ENCODE data around the gene CDC42BPG.

The CDC42BPG gene

DNA sequence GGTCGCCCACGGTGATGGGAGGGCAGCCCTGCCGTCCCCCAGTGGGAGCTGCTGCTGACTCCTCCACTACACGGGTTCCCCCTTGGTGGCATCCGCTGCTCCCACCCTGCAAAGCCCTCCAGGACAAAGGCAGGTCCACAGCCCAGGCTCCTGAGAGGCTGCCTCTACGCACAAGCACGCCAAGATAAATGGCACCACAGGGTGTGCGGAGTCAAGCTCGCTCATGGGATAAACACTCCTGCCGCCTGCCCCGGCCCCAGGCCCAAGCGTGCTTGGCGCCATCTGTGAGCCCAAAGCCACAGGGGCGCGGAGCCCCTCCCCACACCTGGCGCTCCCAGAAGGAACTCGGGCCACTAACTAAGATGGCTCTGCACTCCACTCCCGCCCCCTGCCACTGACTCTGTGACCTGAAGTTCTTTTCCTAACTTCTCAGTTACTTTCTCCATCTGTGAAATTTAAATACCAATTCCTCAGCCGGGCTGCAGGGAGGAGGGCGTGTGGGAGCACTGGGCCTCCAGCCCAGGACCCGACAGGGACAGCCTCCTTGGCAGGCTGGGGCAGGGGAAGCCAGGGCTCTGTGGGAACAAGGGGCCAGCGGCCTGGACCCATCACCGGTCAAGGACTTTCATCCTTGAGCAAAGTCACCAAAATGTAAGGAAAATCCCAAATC is 19.1 kb upstream of the CDC42BPG start:
- DNase-seq, result no peak

DNA sequence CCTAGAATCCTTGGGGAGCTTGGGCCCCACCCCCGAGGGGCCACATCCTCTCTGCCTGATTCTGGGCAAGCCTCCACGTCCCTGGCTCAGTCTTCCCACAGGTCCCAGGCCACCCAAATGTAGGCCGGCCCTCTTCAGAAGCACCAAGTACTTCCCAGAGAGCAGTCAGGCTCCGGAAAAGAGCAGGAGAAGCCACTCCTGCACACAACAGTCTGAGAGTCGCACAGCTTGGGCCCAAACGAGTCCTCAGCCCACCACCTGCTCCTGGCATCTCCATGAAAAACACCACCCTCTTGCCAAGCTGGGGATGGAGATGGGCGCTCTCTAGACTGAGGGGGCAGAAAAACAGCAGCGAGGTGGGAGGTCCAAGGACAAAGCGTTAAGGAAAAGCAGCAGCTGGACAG is 18.5 kb upstream of the CDC42BPG start:
- DNase-seq, result no peak

DNA sequence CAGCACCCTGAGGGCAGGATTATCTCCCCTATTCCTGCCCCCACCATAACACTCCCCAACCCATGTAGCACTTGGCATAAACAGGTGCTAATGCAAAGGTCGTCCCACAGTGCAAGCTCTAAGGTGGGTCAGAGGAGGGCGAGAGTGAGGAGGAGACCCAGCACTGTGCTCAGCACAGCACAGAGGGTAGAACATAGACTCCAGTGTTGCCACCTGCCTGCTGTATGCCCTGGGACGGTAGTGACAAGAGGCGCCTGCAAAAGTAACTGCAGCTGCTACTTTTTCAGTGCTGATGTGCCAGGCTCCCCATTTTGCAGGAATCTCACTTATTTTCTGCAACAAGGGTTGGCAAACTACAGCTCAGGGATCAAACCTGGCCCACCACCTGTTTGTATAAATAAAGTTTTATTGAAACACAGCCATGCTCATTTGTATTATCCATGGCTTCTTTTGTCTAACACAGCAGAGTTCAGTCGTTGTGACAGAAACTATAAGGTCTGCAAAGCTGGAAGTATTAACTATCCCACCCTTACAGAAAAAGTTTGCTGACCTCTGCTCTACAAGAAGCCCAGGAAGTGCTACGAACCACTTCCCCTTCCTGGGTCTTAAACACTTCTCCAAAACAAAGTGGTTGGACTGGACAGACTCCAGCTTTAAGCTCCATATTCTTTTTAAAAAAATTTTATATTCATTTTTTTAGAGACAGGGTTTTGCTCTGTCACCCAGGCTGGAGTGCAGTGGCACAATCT is 16.9 kb upstream of the CDC42BPG start:
- no peak for DNase-seq

DNA sequence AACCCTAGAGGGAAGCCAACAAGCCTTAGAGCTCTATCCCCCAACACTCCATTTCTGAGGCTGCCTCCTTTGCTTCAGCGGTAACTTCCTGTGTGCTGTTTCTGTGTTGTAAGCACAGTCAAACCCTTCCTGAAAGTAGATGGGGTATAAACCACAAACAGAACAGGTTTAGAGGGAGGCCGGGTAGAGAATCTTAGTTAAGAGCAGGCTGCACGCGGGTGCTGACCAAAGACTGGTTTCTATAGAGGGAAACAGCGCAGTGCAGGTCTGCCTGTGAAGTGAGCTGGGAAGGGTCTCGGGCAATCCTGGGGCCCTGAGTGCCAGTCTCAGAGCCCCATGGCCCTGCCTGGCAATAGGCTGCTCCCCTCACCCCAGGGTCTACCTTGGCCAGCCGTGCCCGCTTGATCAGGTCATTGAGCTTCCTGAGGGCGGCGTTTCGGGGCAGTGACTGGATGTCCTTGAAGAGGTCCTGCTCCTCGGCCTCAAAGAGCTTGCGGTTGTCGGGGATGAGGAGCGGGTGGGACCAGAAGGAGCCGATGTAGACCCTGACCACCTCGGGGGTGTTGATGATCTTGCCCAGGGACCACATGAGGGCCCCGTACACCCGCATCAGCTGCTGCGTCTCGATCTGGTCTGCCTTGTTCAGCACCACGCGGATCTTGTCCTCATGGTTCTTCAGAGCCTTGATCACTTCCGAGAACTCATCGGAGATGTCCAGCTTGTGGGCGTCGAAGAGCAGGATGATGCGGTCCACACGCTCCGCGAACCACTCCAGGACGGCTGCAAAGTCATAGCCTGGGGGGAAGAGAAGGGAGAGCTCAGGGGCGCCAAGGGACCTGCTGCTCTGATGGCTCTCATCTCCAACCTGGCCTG is 15.3 kb upstream of the CDC42BPG start:
- DNase-seq, result peak; percentile 70 to 79

DNA sequence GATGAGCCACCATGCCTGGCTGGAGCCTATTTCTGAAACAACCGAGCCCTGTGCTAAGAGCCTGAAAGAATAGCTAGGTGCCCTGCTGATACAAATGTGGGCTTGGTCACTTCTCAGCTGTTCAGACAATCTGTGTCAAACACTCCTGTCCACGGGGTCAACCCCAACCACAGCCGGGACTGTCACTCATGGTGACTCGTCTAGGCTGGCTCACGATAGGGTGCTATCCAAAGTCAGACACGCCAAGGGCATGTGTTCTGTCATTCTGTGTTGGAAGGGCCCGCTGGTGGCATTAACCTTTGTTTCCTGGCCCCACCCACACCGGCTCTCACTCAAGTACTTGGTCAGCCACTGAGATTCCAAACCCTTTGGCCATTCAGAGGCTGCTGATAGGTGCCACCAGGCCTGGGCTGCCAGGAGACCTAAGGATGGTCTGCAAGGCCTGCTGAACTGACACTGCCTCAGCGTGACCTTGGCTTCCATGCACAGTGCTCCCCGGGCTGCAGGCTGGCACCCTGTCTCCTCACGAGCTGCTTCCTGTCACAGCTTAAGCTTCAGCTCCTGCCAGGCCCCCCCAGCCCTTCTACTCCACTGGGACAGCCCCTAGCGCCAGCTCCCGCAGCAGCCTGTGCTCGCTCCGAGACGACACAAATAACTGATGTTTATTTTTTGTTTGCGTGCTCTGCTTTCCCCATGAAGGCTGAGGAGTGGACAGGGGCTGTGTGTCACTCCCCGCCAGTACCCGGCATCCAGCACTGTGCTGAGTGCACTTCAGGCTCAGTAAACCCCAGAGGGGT is 14.2 kb upstream of the CDC42BPG start:
- peak; percentile 62 to 72 for DNase-seq

DNA sequence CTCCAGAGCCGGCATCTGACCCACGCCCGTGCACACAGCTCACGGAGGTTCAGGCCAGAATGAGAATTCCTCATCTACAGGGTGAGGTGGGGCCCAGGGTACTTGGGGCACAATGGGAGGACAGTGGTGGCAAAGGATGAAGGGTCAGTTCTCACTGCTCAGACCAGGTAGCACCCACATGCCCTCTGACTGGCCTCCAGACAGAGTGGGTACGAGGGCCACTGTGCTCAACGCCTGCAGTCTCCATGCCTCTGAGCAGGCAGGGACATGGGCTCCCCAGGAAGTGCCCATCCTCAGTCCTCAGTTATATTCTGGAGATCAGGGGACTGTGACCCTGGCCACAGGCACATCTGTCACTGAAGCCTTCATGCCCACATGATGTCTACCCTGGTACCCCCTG is 13.0 kb upstream of the CDC42BPG start:
- no peak for DNase-seq

DNA sequence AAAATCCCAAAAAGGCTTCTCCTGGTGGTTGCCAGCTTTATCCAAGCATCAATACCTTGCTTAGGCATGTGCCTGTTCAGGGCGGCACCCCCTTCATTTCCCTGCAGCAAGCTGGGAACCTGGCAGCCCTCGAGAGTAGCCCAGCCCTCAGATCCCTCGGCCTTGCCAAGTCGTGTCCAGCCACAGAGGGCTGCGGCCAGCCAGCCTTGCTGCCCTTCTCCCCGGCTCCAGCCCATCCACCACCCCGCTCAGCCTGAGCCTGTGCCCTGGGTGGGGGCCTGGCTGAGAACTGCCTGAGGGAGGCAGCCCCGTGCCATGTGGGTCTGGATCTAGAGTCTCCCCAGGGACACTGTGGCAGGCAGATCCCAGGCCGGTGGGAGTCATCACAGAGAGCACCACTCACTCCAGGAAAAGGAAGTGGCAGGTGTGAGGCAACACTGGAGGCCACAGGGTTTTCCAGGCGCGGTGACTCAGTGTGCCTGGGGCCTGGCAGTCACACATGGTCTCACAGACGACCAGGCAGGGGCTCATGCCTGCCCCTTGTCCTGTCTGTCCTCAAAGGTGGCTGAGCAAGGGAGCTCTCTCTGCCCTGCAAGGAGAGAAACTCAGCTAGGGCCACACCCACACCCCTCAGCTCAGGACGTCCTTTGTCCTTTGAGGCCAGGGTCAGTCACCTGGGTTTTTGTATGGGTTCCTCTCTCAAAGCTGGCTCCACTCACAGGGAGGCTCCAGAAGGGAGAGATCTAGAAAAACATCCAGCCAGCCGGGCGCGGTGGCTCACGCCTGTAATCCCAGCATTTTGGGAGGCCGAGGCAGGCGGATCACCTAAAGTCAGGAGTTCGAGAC is 12.2 kb upstream of the CDC42BPG start:
- DNase-seq, result peak; percentile 82 to 87

DNA sequence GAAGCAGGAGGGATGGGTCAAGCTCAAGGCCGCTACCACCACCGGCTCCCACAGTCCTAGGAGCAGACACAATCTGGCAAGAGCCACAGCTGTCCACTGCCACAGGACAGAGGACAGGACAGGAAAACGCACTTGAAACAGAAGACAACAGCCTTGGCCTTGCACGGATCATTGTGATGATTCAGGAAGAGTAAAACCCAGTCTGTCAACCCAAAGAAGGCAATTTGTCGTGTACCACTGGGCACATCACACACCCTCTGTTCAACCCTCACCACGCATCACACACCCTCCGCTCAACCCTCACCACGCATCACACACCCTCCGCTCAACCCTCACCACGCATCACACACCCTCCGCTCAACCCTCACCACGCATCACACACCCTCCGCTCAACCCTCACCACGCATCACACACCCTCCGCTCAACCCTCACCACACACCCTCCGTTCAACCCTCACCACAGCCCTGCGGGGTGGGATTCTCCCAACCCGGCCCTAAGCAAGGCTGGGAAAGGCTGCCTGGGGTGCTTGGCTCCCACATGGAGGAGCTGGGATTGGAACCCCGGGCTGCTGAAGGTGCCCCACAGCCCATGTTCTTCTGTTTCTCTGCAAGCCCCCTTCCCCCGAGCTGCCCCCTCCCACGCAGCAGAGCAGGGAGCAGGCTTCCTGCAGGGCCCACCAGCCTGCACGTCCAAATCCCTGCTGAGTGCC is 11.3 kb upstream of the CDC42BPG start:
- peak in 1 of 2 experiments; percentile 20 for DNase-seq

DNA sequence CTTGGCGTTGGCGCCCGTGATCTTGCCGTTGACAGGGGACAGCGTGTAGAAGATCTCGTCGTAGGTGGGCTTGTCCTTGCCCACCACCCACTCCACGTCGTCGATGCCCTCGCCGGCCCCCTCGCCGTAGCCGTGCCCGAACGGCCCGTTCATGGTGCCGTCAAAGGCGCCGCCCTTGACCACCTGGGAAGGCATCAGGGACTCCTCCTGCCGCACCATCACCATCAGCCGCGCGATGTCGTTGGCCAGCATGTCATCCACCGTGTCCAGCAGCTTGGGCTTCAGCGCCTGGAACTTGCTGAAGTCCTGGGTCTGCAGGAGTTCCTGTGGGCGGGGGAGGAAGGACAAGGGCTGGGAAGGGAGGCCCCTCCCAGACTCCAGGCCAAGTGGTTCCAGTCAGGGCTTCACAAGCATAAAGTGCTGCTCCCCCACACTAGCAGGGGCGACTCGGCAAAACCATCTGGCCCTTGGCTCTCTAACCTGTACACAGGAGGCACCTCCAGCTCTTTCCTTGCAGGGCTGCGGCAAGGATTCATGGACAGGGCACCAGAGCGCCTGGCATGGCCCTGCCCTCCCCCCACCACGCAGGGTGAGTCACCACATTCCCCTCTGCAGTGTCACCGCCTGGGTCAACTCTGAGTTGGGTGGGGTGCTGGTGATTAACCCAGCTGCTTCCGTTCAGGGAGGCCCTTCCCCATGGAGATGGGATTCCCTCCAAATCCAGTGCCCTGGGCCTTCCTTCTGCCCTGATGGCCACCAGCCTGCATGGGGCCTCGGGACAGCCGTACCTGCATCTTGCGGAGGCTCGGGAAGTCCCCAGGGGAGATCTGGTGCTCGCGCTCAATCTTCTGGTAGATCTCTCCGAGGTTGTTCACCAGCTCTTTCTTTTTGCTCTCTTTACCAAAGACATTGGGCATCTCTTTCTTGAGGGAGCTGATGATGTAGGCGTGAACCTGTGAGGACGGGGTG is 10.4 kb upstream of the CDC42BPG start:
- peak; percentile 53 to 59 for DNase-seq

DNA sequence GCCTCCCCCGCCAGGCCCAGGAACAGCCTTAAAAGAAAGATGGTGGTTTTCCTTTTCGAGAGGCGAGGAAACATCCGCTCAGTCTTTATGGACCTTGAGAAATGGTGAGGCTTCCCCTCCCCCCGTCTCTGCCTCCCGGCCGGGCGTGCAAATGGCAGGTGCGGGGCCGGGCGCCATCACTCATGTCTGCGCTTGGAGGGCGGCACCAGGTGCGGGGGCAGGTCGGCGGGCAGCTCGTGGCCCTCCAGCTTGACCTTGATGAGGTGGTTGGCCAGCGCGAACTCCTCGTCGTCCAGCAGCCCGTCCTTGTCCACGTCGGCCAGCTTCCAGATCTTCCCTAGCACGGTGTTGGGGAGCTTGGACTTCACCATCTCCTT is 9.7 kb upstream of the CDC42BPG start:
- DNase-seq, result no peak

DNA sequence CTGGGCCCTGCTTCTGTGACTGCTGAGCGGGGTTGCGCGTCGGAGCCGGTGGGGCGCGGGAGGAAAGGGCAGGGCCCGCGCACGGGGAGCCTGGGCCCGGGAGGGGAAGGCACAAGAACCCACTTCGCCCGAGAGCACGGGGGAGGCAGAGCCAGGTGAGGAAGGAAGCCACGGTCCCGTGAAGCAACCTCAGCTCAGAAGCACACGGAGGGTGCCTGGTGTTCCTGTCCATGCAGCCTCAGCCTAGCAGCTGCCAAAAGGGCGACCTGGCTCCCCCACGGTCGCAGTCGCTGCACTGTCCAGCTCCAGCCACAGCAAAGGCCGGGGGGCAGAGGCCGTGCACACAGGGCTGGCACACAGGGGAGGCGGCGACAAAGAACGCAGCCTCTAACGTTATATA is 9.3 kb upstream of the CDC42BPG start:
- DNase-seq, result no peak

DNA sequence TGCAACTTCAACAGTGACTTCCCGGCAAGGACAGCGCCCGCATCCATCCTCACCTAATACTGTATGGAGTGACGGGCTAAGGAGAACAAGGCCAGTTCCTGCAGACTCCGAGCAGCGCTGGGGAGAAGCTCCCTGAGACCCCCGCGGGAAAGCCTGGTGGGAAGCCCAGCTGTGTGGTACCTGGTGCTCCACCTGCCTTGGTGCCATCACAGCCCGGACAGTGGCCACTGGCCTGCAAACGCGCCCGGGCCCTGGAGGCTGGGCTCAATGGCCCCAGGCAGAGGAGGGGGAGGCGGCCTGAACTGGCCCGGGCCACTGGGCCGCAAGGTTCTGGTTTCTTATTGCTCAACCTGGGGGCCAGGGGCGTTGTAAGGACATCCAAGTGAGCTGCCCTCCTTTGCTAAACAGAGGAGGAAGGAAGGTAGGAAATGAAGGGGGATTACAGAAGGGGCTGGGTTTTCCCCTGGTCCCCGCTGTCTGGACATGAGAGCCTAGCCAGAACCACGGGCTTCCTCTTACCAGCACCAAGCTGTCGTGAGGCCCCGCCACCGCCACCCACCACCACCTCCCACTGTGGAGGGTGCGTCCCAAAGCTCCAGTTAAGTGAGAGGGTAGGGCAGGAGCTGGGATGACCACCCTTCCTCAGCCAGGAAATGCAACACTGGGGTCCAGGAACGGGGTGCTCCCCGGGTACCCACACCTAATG is 8.5 kb upstream of the CDC42BPG start:
- peak in 1 of 2 experiments; percentile 11 for DNase-seq

DNA sequence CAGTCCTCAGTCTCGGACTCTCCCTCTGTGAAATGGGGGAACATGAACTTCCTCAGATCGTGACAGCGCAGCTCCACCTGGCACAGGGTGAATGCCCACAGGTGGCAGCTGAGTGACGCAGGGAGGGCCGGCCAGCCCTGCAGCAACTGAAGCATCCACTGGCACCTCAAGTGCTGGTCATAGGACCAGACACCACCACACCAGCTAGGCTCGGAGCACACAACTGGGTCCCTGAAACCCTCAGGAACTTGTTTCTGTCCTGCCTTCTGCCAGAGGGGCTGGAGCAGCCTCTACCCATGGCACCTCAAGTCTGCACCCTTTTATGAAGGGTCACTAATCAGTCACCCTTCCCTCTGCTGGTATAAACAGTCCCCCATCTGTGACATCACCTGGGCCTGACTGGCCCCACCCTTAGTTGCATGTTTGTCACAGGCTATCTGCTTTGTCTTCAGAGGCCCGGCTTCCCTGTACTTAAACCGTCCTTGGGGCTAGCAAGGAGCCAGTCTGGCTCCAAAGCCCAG is 7.4 kb upstream of the CDC42BPG start:
- DNase-seq, result peak in 1 of 2 experiments; percentile 10

DNA sequence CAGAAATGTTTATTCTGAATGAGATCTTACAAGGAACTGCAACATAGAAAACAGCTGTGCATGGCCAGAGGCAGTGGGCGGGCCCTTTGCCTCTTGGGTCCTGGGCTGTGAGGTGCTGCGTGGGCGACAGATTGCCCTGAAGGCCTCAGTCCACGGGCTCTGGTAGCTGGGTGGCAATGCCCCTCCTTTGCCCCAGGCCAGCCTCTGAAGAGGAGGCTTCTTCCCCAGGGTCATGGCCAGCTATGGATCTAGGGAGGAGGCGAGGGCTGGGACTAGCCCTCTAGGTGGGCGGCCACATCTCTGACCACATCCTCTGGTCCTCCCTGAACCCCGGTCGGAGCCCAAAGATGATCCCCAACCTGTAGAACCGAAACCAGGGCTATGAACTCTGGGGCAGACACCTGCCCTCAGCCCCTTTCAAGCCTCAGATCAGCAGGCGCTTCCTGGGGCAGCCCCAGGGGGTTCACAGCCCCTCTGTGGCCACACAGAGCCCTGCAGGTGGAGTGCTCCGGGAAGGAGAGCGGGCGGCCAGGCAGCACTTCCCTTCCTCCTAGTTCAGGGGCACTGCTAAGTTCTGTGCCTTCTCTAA is 6.6 kb upstream of the CDC42BPG start:
- peak; percentile 62 to 71 for DNase-seq

DNA sequence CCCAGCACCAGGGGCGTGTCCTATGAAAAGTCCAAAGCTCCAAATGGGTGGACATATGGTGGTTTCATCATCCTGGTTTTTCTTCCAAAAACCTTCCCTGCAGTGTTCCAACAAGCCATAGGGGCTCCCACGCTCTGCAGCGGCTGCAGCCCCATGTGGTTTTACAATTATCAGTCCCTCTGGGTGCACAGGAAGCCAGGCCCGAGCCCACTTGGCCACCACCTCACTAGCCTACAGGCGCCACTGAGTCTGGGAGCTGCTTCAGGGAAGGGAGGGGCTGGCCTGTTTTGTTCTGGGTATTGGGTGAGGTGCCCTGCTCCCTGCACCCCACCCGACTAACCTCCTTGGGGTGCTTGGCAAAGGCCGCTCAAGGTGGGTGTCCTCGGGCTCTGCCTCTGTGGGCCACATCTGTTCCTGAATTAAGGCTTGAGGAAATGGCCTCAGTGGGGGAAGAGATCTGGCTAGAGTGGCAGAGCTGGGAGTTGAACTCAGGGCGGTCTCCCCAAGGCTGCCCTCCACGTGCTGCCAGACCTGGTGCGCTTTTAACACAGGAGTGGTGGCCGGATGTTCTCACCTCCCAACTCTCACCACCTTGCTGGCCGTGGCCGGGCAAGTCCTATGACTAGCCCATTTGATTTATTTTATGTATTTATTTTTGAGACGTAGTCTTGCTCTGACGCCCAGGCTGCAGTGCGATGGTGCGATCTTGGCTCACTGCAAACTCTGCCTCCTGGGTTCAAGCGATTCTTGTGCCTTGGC is 5.3 kb upstream of the CDC42BPG start:
- no peak for DNase-seq

DNA sequence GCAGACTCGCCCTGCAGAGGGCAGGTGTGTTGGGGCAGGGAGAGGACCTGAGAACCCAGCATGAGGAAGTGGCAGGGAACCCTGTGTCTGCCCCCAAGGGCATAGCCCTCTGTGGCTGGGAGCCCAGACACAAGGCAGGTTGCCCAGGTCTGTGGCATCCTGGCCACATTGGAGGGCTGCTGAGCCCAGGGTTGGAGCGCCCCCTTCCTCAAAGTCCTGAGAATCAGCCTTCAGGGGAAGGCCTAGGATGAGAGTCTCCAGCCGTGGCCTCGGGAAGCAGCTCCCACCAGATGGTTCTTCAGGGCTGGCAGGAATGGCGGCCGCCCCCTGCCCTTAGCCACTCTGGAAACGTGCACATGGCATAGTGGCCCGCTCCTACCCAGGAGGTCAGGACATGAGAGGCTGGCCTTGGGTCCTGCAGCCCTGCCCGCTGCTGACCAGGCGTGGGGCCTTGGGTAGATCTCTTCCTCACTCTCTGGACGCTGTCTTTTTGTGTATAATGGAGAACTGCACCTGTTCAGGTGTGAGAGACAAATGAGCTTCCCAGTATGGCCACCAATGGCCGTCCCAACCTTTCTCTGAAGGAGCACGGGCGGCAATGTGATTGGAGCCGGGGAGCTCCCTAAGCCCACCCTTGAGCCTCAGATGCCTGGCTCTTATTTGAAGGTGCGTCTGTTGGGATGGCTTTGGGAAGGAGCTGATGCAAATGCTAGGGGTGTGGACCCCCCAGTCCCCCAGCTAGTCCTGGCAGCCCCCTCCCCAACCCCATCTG is 4.6 kb upstream of the CDC42BPG start:
- DNase-seq, result peak in 1 of 2 experiments; percentile 28

Data from activated CD4-positive, alpha-beta T cell treated with anti-CD3 and anti-CD28 coated beads, Interleukin-2, amount 50 U/mL, for 48 hours (primary cell).